RWPE2 (cell line): ENCODE data around the gene LHFPL4.
"Not testable (repeated sequence)": the region's sequence is repeated elsewhere in the genome, so short reads cannot be mapped to it uniquely, and the experiment has no call there.

Experiments used
- ATAC-seq: fragments of 200-7000 bp; cut with Tn5 transposase; 3 replicates; pipeline ENCODE4 v1.9.1; 2021; ENCODE audit warnings: low read depth
- DNase-seq: peaks from one replicate; pipeline ENCODE4 v3.0.0-alpha.2; 2020; ENCODE audit warnings: low spot score
- H3K27ac ChIP-seq: fragments of 450-650 bp; 2 replicates; pipeline ENCODE4 v1.5.1; 2017; ENCODE audit warnings: mild to moderate bottlenecking; ENCODE audit not compliant: poor library complexity, severe bottlenecking
- H3K27me3 ChIP-seq: fragments of 250-450 bp; sonication (Bioruptor Pico); 2 replicates; pipeline ENCODE4 v1.5.1; 2021; ENCODE audit warnings: mild to moderate bottlenecking, moderate library complexity; ENCODE audit not compliant: insufficient read depth, poor library complexity, severe bottlenecking
- H3K36me3 ChIP-seq: fragments of 250-450 bp; sonication (Bioruptor Pico); 2 replicates; pipeline ENCODE4 v1.5.1; 2020; ENCODE audit warnings: low read depth, mild to moderate bottlenecking, moderate library complexity
- H3K4me1 ChIP-seq: fragments of 250-450 bp; sonication (Bioruptor Pico); 2 replicates; pipeline ENCODE4 v1.5.1; 2021; ENCODE audit warnings: mild to moderate bottlenecking, moderate library complexity; ENCODE audit not compliant: insufficient read depth, poor library complexity, severe bottlenecking
- H3K4me3 ChIP-seq: fragments of 250-450 bp; sonication (Bioruptor Pico); 2 replicates; pipeline ENCODE4 v1.5.1; 2021; ENCODE audit warnings: mild to moderate bottlenecking, moderate library complexity; ENCODE audit not compliant: severe bottlenecking
- H3K9me3 ChIP-seq: fragments of 250-450 bp; sonication (Bioruptor Pico); 2 replicates; pipeline ENCODE4 v1.5.1; 2021; ENCODE audit warnings: mild to moderate bottlenecking, moderate library complexity; ENCODE audit not compliant: severe bottlenecking
- TF ChIP-seq, protein P1 (sequence below): fragments of 450-650 bp; IDR thresholded peaks from one replicate; pipeline ENCODE4 v1.5.1; 2017; ENCODE audit warnings: mild to moderate bottlenecking, moderate library complexity; ENCODE audit not compliant: poor library complexity, severe bottlenecking

Gene LHFPL4

DNA sequence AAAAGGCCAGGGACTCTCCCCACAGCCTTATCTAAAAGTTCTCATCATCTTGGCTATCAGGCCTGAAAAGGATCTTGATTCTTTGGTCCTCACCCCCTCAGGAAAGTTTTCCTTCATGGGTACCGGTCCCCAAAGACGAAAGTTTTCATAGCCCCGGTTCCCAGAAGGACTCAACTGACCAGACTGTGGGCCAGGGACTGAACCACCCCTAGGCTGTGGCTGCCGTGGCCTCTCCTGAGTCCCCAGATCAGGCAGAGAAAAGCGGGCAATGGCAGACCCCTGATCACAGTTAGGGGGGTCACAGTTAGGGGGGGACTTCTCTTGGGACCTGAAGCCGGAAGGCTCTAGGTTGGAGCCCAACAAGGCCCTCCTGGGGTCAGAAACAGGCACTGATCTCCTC is 54.8 kb downstream of the LHFPL4 start:
- H3K36me3 ChIP-seq: no peaks in the 10 kb centered on the region
- no peaks in the 10 kb centered on the region for H3K27me3 ChIP-seq
- TF ChIP-seq, protein P1, sequence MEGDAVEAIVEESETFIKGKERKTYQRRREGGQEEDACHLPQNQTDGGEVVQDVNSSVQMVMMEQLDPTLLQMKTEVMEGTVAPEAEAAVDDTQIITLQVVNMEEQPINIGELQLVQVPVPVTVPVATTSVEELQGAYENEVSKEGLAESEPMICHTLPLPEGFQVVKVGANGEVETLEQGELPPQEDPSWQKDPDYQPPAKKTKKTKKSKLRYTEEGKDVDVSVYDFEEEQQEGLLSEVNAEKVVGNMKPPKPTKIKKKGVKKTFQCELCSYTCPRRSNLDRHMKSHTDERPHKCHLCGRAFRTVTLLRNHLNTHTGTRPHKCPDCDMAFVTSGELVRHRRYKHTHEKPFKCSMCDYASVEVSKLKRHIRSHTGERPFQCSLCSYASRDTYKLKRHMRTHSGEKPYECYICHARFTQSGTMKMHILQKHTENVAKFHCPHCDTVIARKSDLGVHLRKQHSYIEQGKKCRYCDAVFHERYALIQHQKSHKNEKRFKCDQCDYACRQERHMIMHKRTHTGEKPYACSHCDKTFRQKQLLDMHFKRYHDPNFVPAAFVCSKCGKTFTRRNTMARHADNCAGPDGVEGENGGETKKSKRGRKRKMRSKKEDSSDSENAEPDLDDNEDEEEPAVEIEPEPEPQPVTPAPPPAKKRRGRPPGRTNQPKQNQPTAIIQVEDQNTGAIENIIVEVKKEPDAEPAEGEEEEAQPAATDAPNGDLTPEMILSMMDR: no peak
- no peaks in the 10 kb centered on the region for H3K9me3 ChIP-seq
- no peak overlapping the region for H3K4me3 ChIP-seq
- H3K4me1 ChIP-seq: peaks cover 9% of the 10 kb centered on the region
- DNase-seq: no peak
- no peak for ATAC-seq
- no peak overlapping the region for H3K27ac ChIP-seq

DNA sequence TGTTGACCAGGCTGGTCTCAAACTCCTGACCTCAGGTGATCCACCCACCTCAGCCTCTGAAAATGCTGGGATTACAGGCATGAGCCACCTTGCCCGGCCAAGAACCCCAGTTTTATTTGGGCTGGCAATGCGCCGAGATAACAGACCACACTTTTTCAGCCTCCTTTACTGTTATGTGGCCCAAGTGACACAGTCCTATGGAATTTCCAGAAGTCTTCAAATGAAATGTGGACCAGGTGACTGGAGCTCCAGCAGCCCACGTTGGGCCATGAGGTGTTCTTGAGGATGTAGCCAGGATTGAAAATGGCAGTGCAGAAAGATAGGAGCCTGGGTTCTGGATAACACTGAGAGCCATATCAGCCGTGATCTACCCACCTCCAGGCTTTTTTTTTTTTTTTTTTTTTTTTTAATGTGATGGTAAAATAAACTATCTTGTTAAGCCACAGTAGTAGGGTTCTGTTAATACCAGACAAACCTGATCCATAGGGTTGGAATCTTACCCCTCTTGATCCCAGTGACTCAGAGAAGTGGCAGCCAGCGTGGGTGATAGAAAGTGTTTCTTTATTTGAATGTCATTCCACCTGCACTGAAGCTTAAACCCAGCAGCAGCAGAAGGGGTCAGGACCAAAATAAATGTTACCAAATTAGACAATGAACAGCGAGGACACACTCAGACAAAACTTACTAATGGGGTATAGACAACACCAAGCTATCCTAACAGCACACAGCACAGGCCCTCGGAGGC is 55.6 kb downstream of the LHFPL4 start:
- H3K27ac ChIP-seq: peak overlapping the region; percentile 14
- TF ChIP-seq, protein P1: no peak
- ATAC-seq (peak; percentile 72), DNase-seq (no peak)
- H3K9me3 ChIP-seq: no peaks in the 10 kb centered on the region
- no peaks in the 10 kb centered on the region for H3K36me3 ChIP-seq
- H3K27me3 ChIP-seq: no peaks in the 10 kb centered on the region
- H3K4me3 ChIP-seq: no peak overlapping the region
- peaks cover 9% of the 10 kb centered on the region for H3K4me1 ChIP-seq

DNA sequence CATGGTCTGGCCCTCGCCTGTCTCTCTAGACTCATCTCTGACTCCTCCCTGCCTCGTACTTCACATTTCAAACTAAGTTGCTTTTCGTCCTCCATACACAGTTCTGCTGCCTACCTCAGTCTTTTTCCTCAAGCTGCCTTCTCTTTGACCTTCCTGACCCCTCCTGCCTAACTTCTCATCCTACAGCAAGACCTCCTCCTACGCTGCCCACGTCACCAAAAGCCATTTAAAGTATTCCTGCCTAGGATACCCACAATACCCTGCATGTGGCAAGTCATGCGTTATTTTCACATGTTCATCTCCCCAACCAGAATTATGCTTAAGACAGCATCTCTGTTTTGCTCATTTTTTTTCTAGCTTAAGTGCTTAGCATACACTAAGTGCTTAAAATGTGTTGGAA is 56.7 kb downstream of the LHFPL4 start:
- TF ChIP-seq, protein P1: no peak

GRCh38 chr3:9494036-9494435 is 59.6 kb downstream of the LHFPL4 start:
- H3K4me3 ChIP-seq, H3K9me3 ChIP-seq, H3K4me1 ChIP-seq, H3K36me3 ChIP-seq, H3K27me3 ChIP-seq, H3K27ac ChIP-seq, DNase-seq, ATAC-seq: not testable (repeated sequence)

More for the DNA sequence above, 56.7 kb downstream of the LHFPL4 start:
- Histone ChIP-seq H3K27me3 (no peaks in the 10 kb centered on the region), H3K36me3 (no peaks in the 10 kb centered on the region), H3K9me3 (no peaks in the 10 kb centered on the region), H3K4me1 (peaks cover 9% of the 10 kb centered on the region), H3K4me3 (no peak overlapping the region), H3K27ac (no peak overlapping the region)
- no peak for DNase-seq
- ATAC-seq: no peak

- DNase-seq (no peak), ATAC-seq (no peak)
- no peak overlapping the region for H3K27ac ChIP-seq
- no peak overlapping the region for H3K4me3 ChIP-seq
- H3K27me3 ChIP-seq: no peaks in the 10 kb centered on the region
- no peaks in the 10 kb centered on the region; the same call in 1 of the 2 replicates for H3K36me3 ChIP-seq
- no peaks in the 10 kb centered on the region for H3K9me3 ChIP-seq
- H3K4me1 ChIP-seq: no peaks in the 10 kb centered on the region
- TF ChIP-seq, protein P1: no peak
Observed at GRCh38 chr3:9491506-9491905, 62.1 kb downstream of the LHFPL4 start.
